Brain microvascular endothelial cell (primary cell): ENCODE results near the gene ELAPOR1.

Source experiments
- DNase-seq: peaks from one replicate; pipeline ENCODE4 v3.0.0-alpha.2; 2020
- H3K27ac ChIP-seq: fragments of 250-450 bp; sonication (Bioruptor Pico); 2 replicates; pipeline ENCODE4 v1.5.1; 2020; ENCODE audit warnings: mild to moderate bottlenecking, moderate library complexity
- H3K27me3 ChIP-seq: fragments of 250-450 bp; sonication (Bioruptor Pico); replicated peaks from 2 replicates; pipeline ENCODE4 v1.5.1; 2020; ENCODE audit warnings: mild to moderate bottlenecking
- H3K36me3 ChIP-seq: fragments of 250-450 bp; sonication (Bioruptor Pico); replicated peaks from 2 replicates; pipeline ENCODE4 v1.5.1; 2020; ENCODE audit warnings: mild to moderate bottlenecking
- H3K4me3 ChIP-seq: 2 replicates; pipeline ENCODE4 v1.5.1; 2011; ENCODE audit warnings: low read depth, mild to moderate bottlenecking, control low read depth, low read length, moderate library complexity
- CTCF ChIP-seq: IDR thresholded peaks from 2 replicates; pipeline ENCODE4 v1.5.1; 2011; ENCODE audit warnings: low read depth, mild to moderate bottlenecking, moderate library complexity, low read length, control low read depth, inconsistent platforms; ENCODE audit errors: missing control alignments
- in situ Hi-C: cut with HindIII; loops from 2 replicates; pipeline ENCODE4 v1.10.0; 2017; ENCODE audit warnings: low sequenced_read_pairs, low pct_ligation_motif_present

ELAPOR1 gene

GRCh38 chr1:109113590-109114341 lies at the start of gene ELAPOR1:
Gene ELAPOR1 (plus strand): TSS chr1:109114115. CDS start chr1:109114184, 69 bp downstream.
- Histone ChIP-seq H3K27me3 (peaks cover 25% of the 10 kb centered on the region), H3K27ac (no peak within 1 kb of the TSS), H3K36me3 (no peaks in the 10 kb centered on the region), H3K4me3 (peak within 1 kb of the TSS; percentile 28)
- no peak for DNase-seq
- in situ Hi-C loops: no loop called here
- no peak for TF ChIP-seq CTCF

GRCh38 chr1:109065137-109065536 lies 48.8 kb upstream of the ELAPOR1 start:
- H3K27ac ChIP-seq: no peak overlapping the region
- H3K4me3 ChIP-seq: no peak overlapping the region
- H3K27me3 ChIP-seq: no peaks in the 10 kb centered on the region
- H3K36me3 ChIP-seq: peaks cover 42% of the 10 kb centered on the region
- no peak for TF ChIP-seq CTCF
- in situ Hi-C loops: no loop called here
- no peak for DNase-seq

GRCh38 chr1:109067883-109068282 lies 46.0 kb upstream of the ELAPOR1 start:
- H3K36me3 ChIP-seq: peaks cover 50% of the 10 kb centered on the region
- DNase-seq: no peak
- H3K4me3 ChIP-seq: no peak overlapping the region
- in situ Hi-C loops: no loop called here
- H3K27ac ChIP-seq: no peak overlapping the region
- no peaks in the 10 kb centered on the region for H3K27me3 ChIP-seq
- TF ChIP-seq CTCF: no peak

GRCh38 chr1:109069294-109069693 lies 44.6 kb upstream of the ELAPOR1 start:
- no peaks in the 10 kb centered on the region for H3K27me3 ChIP-seq
- H3K4me3 ChIP-seq: no peak overlapping the region
- DNase-seq: no peak
- no peak overlapping the region for H3K27ac ChIP-seq
- in situ Hi-C loops: no loop called here
- peaks cover 50% of the 10 kb centered on the region for H3K36me3 ChIP-seq
- no peak for TF ChIP-seq CTCF

GRCh38 chr1:109075531-109076490 lies 38.1 kb upstream of the ELAPOR1 start, which contains the start of gene TAF13:
Gene TAF13 (minus strand): TSS chr1:109076003. CDS start chr1:109075947, 56 bp downstream.
- H3K36me3 ChIP-seq: peaks cover 16% of the 10 kb centered on the region
- H3K27me3 ChIP-seq: no peaks in the 10 kb centered on the region
- H3K4me3 ChIP-seq: peak within 1 kb of the TSS; percentile 98
- DNase-seq: peak; percentile 95
- TF ChIP-seq CTCF: peak; percentile 42
- peak within 1 kb of the TSS; percentile 92 for H3K27ac ChIP-seq
- in situ Hi-C loops: no loop called here
